ENCODE results near the gene LBHD1. TPM values are rescaled to one million over a fixed set of nuclear protein-coding genes. Genes with fewer than 3 reads are reported as not detected.

The LBHD1 gene
- total RNA-seq, 1 donor from 2014 or later: 1.1 TPM

DNA sequence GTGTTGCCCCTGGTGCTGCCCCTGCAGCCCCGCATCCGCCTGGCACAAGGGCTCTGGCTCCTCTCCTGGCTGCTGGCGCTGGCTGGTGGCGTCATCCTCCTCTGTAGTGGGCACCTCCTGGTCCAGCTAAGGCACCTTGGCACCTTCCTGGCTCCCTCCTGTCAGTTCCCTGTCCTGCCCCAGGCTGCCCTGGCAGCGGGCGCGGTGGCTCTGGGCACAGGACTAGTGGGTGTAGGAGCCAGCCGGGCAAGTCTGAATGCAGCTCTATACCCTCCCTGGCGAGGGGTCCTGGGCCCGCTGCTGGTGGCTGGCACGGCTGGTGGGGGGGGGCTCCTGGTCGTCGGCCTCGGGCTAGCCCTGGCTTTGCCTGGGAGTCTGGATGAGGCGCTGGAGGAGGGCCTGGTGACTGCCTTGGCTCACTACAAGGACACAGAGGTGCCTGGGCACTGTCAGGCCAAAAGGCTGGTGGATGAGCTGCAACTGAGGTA, 58.7 kb downstream of the LBHD1 start:
- Histone ChIP-seq H3K27me3 (ENCODE audit: control insufficient read depth, insufficient read depth, low read length) (no peaks in the 10 kb centered on the region), H3K4me3 (ENCODE audit: low read depth, low read length) (no peak overlapping the region), H3K36me3 (ENCODE audit: control insufficient read depth, insufficient read depth, low read length) (peaks cover 13% of the 10 kb centered on the region)
- no peak for DNase-seq (ENCODE audit: low read depth)
- TF ChIP-seq, protein P1, sequence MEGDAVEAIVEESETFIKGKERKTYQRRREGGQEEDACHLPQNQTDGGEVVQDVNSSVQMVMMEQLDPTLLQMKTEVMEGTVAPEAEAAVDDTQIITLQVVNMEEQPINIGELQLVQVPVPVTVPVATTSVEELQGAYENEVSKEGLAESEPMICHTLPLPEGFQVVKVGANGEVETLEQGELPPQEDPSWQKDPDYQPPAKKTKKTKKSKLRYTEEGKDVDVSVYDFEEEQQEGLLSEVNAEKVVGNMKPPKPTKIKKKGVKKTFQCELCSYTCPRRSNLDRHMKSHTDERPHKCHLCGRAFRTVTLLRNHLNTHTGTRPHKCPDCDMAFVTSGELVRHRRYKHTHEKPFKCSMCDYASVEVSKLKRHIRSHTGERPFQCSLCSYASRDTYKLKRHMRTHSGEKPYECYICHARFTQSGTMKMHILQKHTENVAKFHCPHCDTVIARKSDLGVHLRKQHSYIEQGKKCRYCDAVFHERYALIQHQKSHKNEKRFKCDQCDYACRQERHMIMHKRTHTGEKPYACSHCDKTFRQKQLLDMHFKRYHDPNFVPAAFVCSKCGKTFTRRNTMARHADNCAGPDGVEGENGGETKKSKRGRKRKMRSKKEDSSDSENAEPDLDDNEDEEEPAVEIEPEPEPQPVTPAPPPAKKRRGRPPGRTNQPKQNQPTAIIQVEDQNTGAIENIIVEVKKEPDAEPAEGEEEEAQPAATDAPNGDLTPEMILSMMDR (IDR thresholded peaks at IDR 0.05; ENCODE audit: insufficient read depth, low read length, severe bottlenecking): no peak
- FAIRE-seq: no peak

Other genes with a start within 250 kb of the LBHD1 start
- 354 and 607 TPM in 2 replicates for gene AHNAK, start 125.5 kb downstream of the LBHD1 start, total RNA-seq
- 2,058 and 2,441 TPM in 2 replicates for gene EEF1G, start 98.4 kb downstream of the LBHD1 start, total RNA-seq
- gene TUT1, start 80.7 kb downstream of the LBHD1 start, total RNA-seq: 7.0 and 9.5 TPM in 2 replicates
- gene MTA2, start 70.4 kb downstream of the LBHD1 start, total RNA-seq: 150 and 162 TPM in 2 replicates
- gene EML3, start 59.5 kb downstream of the LBHD1 start, total RNA-seq: 10.0 and 11.1 TPM in 2 replicates
- 2.6 and 2.8 TPM in 2 replicates for gene ROM1, start 59.0 kb downstream of the LBHD1 start, total RNA-seq
- 24.2 and 26.2 TPM in 2 replicates for gene B3GAT3, start 50.3 kb downstream of the LBHD1 start, total RNA-seq
- gene GANAB, start 25.7 kb downstream of the LBHD1 start, total RNA-seq: 138 TPM in 2 replicates
- 17.1 and 19.8 TPM in 2 replicates for gene INTS5, start 19.0 kb downstream of the LBHD1 start, total RNA-seq
- gene C11orf98, start 7.1 kb downstream of the LBHD1 start, total RNA-seq: 79.5 and 83.7 TPM in 2 replicates
- gene CSKMT, start 7.0 kb downstream of the LBHD1 start, total RNA-seq: 12.3 and 21.3 TPM in 2 replicates
- gene UQCC3, start 594 bp downstream of the LBHD1 start, total RNA-seq: 27.9 and 29.4 TPM in 2 replicates
- 176 and 227 TPM in 2 replicates for gene UBXN1, start 6.8 kb upstream of the LBHD1 start, total RNA-seq
- gene LRRN4CL, start 17.3 kb upstream of the LBHD1 start, total RNA-seq: 0.26 and 1.2 TPM in 2 replicates
- 23.7 and 42.0 TPM in 2 replicates for gene BSCL2, start 35.2 kb upstream of the LBHD1 start, total RNA-seq
- gene GNG3, start 35.4 kb upstream of the LBHD1 start, total RNA-seq: not detected in 2 replicates
- gene HNRNPUL2, start 55.2 kb upstream of the LBHD1 start, total RNA-seq: 9.2 and 15.2 TPM in 2 replicates
- gene TTC9C, start 56.2 kb upstream of the LBHD1 start, total RNA-seq: 21.4 and 27.4 TPM in 2 replicates
- 11.0 and 11.6 TPM in 2 replicates for gene ZBTB3, start 81.9 kb upstream of the LBHD1 start, total RNA-seq
- 102 and 121 TPM in 2 replicates for gene POLR2G, start 89.3 kb upstream of the LBHD1 start, total RNA-seq
- gene TAF6L, start 99.1 kb upstream of the LBHD1 start, total RNA-seq: 16.6 and 17.1 TPM in 2 replicates
- gene TMEM179B, start 115.1 kb upstream of the LBHD1 start, total RNA-seq: 19.0 and 30.0 TPM in 2 replicates
- 18.6 and 19.5 TPM in 2 replicates for gene TMEM223, start 119.7 kb upstream of the LBHD1 start, total RNA-seq
- gene NXF1, start 133.2 kb upstream of the LBHD1 start, total RNA-seq: 13.4 and 15.3 TPM in 2 replicates
- 31.3 and 36.2 TPM in 2 replicates for gene STX5, start 159.8 kb upstream of the LBHD1 start, total RNA-seq
- gene TEX54, start 160.6 kb upstream of the LBHD1 start, total RNA-seq: not detected in 2 replicates
- 59.0 and 113 TPM in 2 replicates for gene WDR74, start 167.3 kb upstream of the LBHD1 start, total RNA-seq
- gene SLC3A2, start 208.6 kb upstream of the LBHD1 start, total RNA-seq: 1,292 and 1,548 TPM in 2 replicates
- gene CHRM1, start 249.1 kb upstream of the LBHD1 start, total RNA-seq: not detected in 2 replicates

Data from bronchial epithelial cell (primary cell).